GM23338 (cell line): ENCODE results near the gene PDZD7. TPM values are rescaled to one million over a fixed set of nuclear protein-coding genes. Genes with fewer than 3 reads are reported as not detected.

Experiments used
- ATAC-seq: fragments of 200-7000 bp; cut with Tn5 transposase; 3 replicates; pipeline ENCODE4 v1.9.1; 2020
- DNase-seq: peaks from one replicate; pipeline ENCODE4 v3.0.0-alpha.2; 2015; ENCODE audit warnings: low spot score
- H2AFZ ChIP-seq: fragments of 200-600 bp; sonication (generic); 2 replicates; pipeline ENCODE4 v1.8.0; 2016; ENCODE audit warnings: antibody characterized with exemption, mild to moderate bottlenecking, moderate library complexity
- H3F3A ChIP-seq: fragments of 200-600 bp; sonication (generic); replicated peaks from 2 replicates; pipeline ENCODE4 v1.8.0; 2017; ENCODE audit warnings: antibody characterized with exemption, mixed run types, low read depth
- H3K27ac ChIP-seq: fragments of 200-600 bp; sonication (generic); 2 replicates; pipeline ENCODE4 v1.6.1; 2016; ENCODE audit warnings: low read depth
- H3K27me3 ChIP-seq: fragments of 200-600 bp; sonication (generic); 2 replicates; pipeline ENCODE4 v1.8.0; 2016; ENCODE audit warnings: mild to moderate bottlenecking, mixed run types, moderate library complexity; ENCODE audit not compliant: insufficient read depth
- H3K36me3 ChIP-seq: fragments of 200-600 bp; sonication (generic); 2 replicates; pipeline ENCODE4 v1.8.0; 2016; ENCODE audit warnings: mild to moderate bottlenecking; ENCODE audit not compliant: insufficient read depth
- H3K4me1 ChIP-seq: fragments of 200-600 bp; sonication (generic); 2 replicates; pipeline ENCODE4 v1.8.0; 2016; ENCODE audit warnings: mild to moderate bottlenecking, moderate library complexity; ENCODE audit not compliant: insufficient read depth
- H3K4me2 ChIP-seq: fragments of 200-600 bp; sonication (generic); 2 replicates; pipeline ENCODE4 v1.7.1; 2017; ENCODE audit warnings: mixed run types
- H3K4me3 ChIP-seq: fragments of 200-600 bp; sonication (generic); 2 replicates; pipeline ENCODE4 v1.6.1; 2016; ENCODE audit warnings: mixed run types
- H3K79me2 ChIP-seq: fragments of 200-600 bp; sonication (generic); replicated peaks from 2 replicates; pipeline ENCODE4 v1.8.0; 2017; ENCODE audit warnings: mild to moderate bottlenecking; ENCODE audit not compliant: insufficient read depth
- H3K9me2 ChIP-seq: fragments of 200-600 bp; sonication (generic); 2 replicates; pipeline ENCODE4 v1.8.0; 2017; ENCODE audit not compliant: insufficient read depth
- H4K20me1 ChIP-seq: fragments of 200-600 bp; sonication (generic); replicated peaks from 2 replicates; pipeline ENCODE4 v1.8.0; 2017; ENCODE audit warnings: mild to moderate bottlenecking; ENCODE audit not compliant: insufficient read depth
- H3K27ac Mint-ChIP-seq: 2 replicates; pipeline ENCODE4 v1.8.0; 2020; ENCODE audit warnings: inconsistent platforms, mild to moderate bottlenecking, moderate library complexity, mixed read lengths
- H3K27me3 Mint-ChIP-seq: 3 replicates; pipeline ENCODE4 v1.8.0; 2022; ENCODE audit warnings: low read depth, mild to moderate bottlenecking, moderate library complexity, mixed read lengths, inconsistent platforms; ENCODE audit not compliant: insufficient read depth, poor library complexity
- H3K36me3 Mint-ChIP-seq: 3 replicates; pipeline ENCODE4 v1.8.0; 2021; ENCODE audit warnings: low read depth, mild to moderate bottlenecking, inconsistent platforms, moderate library complexity, mixed read lengths
- H3K4me1 Mint-ChIP-seq: 3 replicates; pipeline ENCODE4 v1.8.0; 2020; ENCODE audit warnings: mild to moderate bottlenecking, inconsistent platforms, mixed read lengths
- H3K4me3 Mint-ChIP-seq: 3 replicates; pipeline ENCODE4 v1.8.0; 2021; ENCODE audit warnings: moderate library complexity, mild to moderate bottlenecking, inconsistent platforms, mixed read lengths
- H3K9me3 Mint-ChIP-seq: 3 replicates; pipeline ENCODE4 v1.8.0; 2020; ENCODE audit warnings: moderate library complexity, mild to moderate bottlenecking, inconsistent platforms, mixed read lengths
- CREB1 ChIP-seq: fragments of 250-450 bp; sonication (Bioruptor Pico); IDR thresholded peaks from 2 replicates; pipeline ENCODE4 v1.5.0; 2020; ENCODE audit warnings: low read depth, mild to moderate bottlenecking, moderate library complexity
- EZH2 ChIP-seq: fragments of 200-600 bp; sonication (generic); IDR thresholded peaks from one replicate; pipeline ENCODE4 v1.8.0; 2017; ENCODE audit warnings: antibody characterized with exemption, mild to moderate bottlenecking, low read depth; ENCODE audit not compliant: unreplicated experiment
- EZH2phosphoT487 ChIP-seq: fragments of 200-600 bp; sonication (generic); IDR thresholded peaks from one replicate; pipeline ENCODE4 v1.8.1; 2018; ENCODE audit warnings: antibody characterized with exemption; ENCODE audit not compliant: unreplicated experiment
- JUNB ChIP-seq: IDR thresholded peaks from one replicate; pipeline ENCODE4 v1.6.1; 2016; ENCODE audit warnings: antibody characterized with exemption; ENCODE audit not compliant: unreplicated experiment
- NANOG ChIP-seq: IDR thresholded peaks from 2 replicates; pipeline ENCODE4 v1.6.1; 2016; ENCODE audit warnings: antibody characterized with exemption, borderline replicate concordance
- POLR2AphosphoS5 ChIP-seq: IDR thresholded peaks from 2 replicates; pipeline ENCODE4 v1.6.1; 2016; ENCODE audit warnings: antibody characterized with exemption, low read depth
- REST ChIP-seq: IDR thresholded peaks from one replicate; pipeline ENCODE4 v1.6.1; 2018; ENCODE audit warnings: antibody characterized with exemption; ENCODE audit not compliant: unreplicated experiment
- STAT1 ChIP-seq: IDR thresholded peaks from one replicate; pipeline ENCODE4 v1.6.1; 2016; ENCODE audit warnings: antibody characterized with exemption; ENCODE audit not compliant: unreplicated experiment
- ZNF331 ChIP-seq: fragments of 250-450 bp; sonication (Bioruptor Pico); IDR thresholded peaks from 2 replicates; pipeline ENCODE4 v1.5.0; 2020; ENCODE audit warnings: low read depth, mild to moderate bottlenecking, moderate library complexity
- polyA plus RNA-seq: library from polyadenylated mRNA; unstranded; fragments of >200 nt; fragmentation: Nextera tagmentation; extraction: Ambion mirVana; gene quantifications from 2 replicates; pipeline ENCODE4 v1.2.1, GENCODE V29; 2016
- total RNA-seq: library from RNA; depleted of rRNA; stranded (reverse); fragments of >200 nt; shearing (Covaris generic); gene quantifications from 2 replicates; pipeline ENCODE4 v1.2.3, GENCODE V29; 2014
- TF ChIP-seq, protein P1 (sequence below): IDR thresholded peaks from 2 replicates; pipeline ENCODE4 v1.6.1; 2016; ENCODE audit warnings: antibody characterized with exemption
- TF ChIP-seq, protein P2 (sequence below), 2 experiments: fragments of 200-600 bp in 1 of 2; sonication (generic) in 1 of 2; conservative IDR thresholded peaks; 2 replicates each; pipeline versions ENCODE4 v1.5.1 to v1.6.1; 2016 to 2017; ENCODE audit warnings: antibody characterized with exemption in 2 of 2, low read depth in 2 of 2, mild to moderate bottlenecking in 2 of 2, moderate library complexity in 1 of 2

PDZD7 gene
- total and polyA plus RNA-seq, 2 experiments from 2014 or later = 1.7 to 2.3 TPM

GRCh38 chr10:101018118-101018599, 12.8 kb downstream of the PDZD7 start:
- Histone ChIP-seq H2AFZ (peak overlapping the region; percentile 95), H3K4me1 (peaks cover 13% of the 10 kb centered on the region; the same call in 1 of the 2 replicates), H3F3A (no peaks in the 10 kb centered on the region), H3K36me3 (no peaks in the 10 kb centered on the region), H3K4me3 (peak overlapping the region; percentile 66), H3K27me3 (peaks cover 61% of the 10 kb centered on the region), H4K20me1 (no peaks in the 10 kb centered on the region), H3K79me2 (no peaks in the 10 kb centered on the region), H3K4me2 (peak overlapping the region; percentile 83), H3K27ac (no peak overlapping the region), H3K9me2 (no peaks in the 10 kb centered on the region)
- Mint-ChIP-seq H3K9me3 (no peaks in the 10 kb centered on the region; the same call in 2 of the 3 replicates), H3K27ac (no peak overlapping the region), H3K27me3 (peaks cover 60% of the 10 kb centered on the region), H3K36me3 (no peaks in the 10 kb centered on the region; the same call in 2 of the 3 replicates), H3K4me3 (peak overlapping the region; percentile 69), H3K4me1 (peaks cover 12% of the 10 kb centered on the region)
- peak; percentile 86 for DNase-seq
- no peak for TF ChIP-seq CREB1 (CRISPR knock-in tag)
- ATAC-seq = peak; percentile 58

DNA sequence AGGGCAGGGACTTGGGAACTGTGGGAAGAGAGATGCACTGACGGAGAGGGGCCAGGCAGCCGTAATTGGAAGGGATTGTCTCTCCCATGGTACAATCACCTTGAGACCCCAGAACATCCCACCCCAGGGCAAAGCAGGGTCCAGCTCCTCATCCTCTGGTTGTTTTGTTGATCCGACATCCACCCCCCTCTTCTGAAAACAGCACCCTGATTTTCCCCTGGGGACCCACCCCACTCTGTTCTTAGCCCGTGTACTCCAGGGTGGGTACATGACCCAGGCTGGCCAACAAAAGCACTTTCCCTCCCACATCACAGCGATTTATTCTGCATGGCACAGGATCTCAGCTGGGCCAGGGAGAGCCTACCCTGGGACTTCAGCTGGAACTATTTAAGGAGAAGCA, 14.1 kb downstream of the PDZD7 start:
- Histone ChIP-seq H4K20me1 (no peaks in the 10 kb centered on the region), H3F3A (no peaks in the 10 kb centered on the region), H3K4me2 (no peak overlapping the region), H3K36me3 (no peaks in the 10 kb centered on the region), H3K4me1 (peaks cover 19% of the 10 kb centered on the region; the same call in 1 of the 2 replicates), H2AFZ (no peak overlapping the region), H3K9me2 (no peaks in the 10 kb centered on the region), H3K27me3 (peaks cover 61% of the 10 kb centered on the region), H3K27ac (no peak overlapping the region), H3K4me3 (no peak overlapping the region), H3K79me2 (no peaks in the 10 kb centered on the region)
- ATAC-seq = no peak
- DNase-seq = no peak
- Mint-ChIP-seq H3K36me3 (no peaks in the 10 kb centered on the region; the same call in 2 of the 3 replicates), H3K27me3 (peaks cover 62% of the 10 kb centered on the region), H3K4me1 (peaks cover 19% of the 10 kb centered on the region), H3K9me3 (no peaks in the 10 kb centered on the region; the same call in 2 of the 3 replicates), H3K27ac (no peak overlapping the region), H3K4me3 (no peak overlapping the region; the same call in 2 of the 3 replicates)
- TF ChIP-seq NANOG (no peak), REST (no peak), CREB1 (CRISPR knock-in tag) (no peak), POLR2AphosphoS5 (no peak), JUNB (no peak), STAT1 (no peak), EZH2 (no peak), ZNF331 (no peak), EZH2phosphoT487 (no peak)
- TF ChIP-seq, protein P1, sequence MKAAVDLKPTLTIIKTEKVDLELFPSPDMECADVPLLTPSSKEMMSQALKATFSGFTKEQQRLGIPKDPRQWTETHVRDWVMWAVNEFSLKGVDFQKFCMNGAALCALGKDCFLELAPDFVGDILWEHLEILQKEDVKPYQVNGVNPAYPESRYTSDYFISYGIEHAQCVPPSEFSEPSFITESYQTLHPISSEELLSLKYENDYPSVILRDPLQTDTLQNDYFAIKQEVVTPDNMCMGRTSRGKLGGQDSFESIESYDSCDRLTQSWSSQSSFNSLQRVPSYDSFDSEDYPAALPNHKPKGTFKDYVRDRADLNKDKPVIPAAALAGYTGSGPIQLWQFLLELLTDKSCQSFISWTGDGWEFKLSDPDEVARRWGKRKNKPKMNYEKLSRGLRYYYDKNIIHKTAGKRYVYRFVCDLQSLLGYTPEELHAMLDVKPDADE = no peak
- TF ChIP-seq, protein P2, sequence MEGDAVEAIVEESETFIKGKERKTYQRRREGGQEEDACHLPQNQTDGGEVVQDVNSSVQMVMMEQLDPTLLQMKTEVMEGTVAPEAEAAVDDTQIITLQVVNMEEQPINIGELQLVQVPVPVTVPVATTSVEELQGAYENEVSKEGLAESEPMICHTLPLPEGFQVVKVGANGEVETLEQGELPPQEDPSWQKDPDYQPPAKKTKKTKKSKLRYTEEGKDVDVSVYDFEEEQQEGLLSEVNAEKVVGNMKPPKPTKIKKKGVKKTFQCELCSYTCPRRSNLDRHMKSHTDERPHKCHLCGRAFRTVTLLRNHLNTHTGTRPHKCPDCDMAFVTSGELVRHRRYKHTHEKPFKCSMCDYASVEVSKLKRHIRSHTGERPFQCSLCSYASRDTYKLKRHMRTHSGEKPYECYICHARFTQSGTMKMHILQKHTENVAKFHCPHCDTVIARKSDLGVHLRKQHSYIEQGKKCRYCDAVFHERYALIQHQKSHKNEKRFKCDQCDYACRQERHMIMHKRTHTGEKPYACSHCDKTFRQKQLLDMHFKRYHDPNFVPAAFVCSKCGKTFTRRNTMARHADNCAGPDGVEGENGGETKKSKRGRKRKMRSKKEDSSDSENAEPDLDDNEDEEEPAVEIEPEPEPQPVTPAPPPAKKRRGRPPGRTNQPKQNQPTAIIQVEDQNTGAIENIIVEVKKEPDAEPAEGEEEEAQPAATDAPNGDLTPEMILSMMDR (conservative IDR thresholded peaks at IDR 0.05; ENCODE audit: low read depth in 2 of 2) = no peak
